OCI-LY7 (cell line): Measurements from ENCODE around the gene VEPH1.

Source experiments
- EZH2phosphoT487 ChIP-seq: fragments of 200-600 bp; sonication (generic); IDR thresholded peaks from 2 replicates; pipeline ENCODE4 v1.6.1; 2018; ENCODE audit warnings: low read depth, borderline replicate concordance, mild to moderate bottlenecking, mixed run types, antibody characterized with exemption, low read length, moderate library complexity, mixed read lengths
- TF ChIP-seq, protein P1 (sequence below): fragments of 200-600 bp; sonication (generic); conservative IDR thresholded peaks from 2 replicates; pipeline ENCODE4 v1.5.1; 2014; ENCODE audit warnings: mild to moderate bottlenecking, antibody characterized with exemption, low read length, moderate library complexity, mixed read lengths

DNA sequence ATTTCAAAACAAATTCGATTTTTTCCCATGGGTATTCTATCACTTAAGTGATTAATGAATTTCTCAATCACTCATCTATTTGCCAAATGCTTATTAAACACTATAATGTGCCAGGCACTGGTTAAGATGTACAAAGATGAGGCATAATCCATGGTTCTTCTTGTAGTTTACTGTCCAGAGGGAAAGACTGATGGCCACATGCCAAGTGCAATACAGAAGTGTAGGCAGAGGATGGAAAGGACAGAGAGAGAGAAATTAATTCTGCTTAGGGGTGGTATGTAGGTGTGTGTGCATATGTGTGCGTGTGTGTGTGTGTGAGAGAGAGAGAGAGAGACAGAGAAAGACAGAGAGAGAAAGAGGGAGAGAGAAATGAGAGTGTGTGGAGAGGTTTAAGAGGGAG is 222.4 kb downstream of the VEPH1 start:
- TF ChIP-seq, protein P1, sequence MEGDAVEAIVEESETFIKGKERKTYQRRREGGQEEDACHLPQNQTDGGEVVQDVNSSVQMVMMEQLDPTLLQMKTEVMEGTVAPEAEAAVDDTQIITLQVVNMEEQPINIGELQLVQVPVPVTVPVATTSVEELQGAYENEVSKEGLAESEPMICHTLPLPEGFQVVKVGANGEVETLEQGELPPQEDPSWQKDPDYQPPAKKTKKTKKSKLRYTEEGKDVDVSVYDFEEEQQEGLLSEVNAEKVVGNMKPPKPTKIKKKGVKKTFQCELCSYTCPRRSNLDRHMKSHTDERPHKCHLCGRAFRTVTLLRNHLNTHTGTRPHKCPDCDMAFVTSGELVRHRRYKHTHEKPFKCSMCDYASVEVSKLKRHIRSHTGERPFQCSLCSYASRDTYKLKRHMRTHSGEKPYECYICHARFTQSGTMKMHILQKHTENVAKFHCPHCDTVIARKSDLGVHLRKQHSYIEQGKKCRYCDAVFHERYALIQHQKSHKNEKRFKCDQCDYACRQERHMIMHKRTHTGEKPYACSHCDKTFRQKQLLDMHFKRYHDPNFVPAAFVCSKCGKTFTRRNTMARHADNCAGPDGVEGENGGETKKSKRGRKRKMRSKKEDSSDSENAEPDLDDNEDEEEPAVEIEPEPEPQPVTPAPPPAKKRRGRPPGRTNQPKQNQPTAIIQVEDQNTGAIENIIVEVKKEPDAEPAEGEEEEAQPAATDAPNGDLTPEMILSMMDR = no peak
- no peak for TF ChIP-seq EZH2phosphoT487
